Measurements from ENCODE around the gene UTY. TPM values are rescaled to one million over a fixed set of nuclear protein-coding genes. Genes with fewer than 3 reads are reported as not detected.

Gene UTY
- total RNA-seq, 1 experiment from 2014 or later = 5.9 TPM

- TF ChIP-seq ZBTB33 (IDR thresholded peaks at IDR 0.05; ENCODE audit: extremely low read depth, insufficient replicate concordance, low read length) (no peak), RAD21 (IDR thresholded peaks at IDR 0.05; ENCODE audit: low read depth) (no peak), EGR1 (IDR thresholded peaks at IDR 0.05; ENCODE audit: low read depth) (no peak), CTCF (IDR thresholded peaks at IDR 0.05 in 2 of 3, conservative IDR thresholded peaks at IDR 0.05 in 1 of 3; ENCODE audit: borderline replicate concordance in 1 of 3, insufficient read depth in 1 of 3, low read depth in 2 of 3, low read length in 2 of 3) (no peak), CEBPB (IDR thresholded peaks at IDR 0.05; ENCODE audit: low read depth) (no peak), POLR2A (IDR thresholded peaks at IDR 0.05; ENCODE audit: borderline replicate concordance, extremely low read depth, insufficient read depth, insufficient read length) (no peak), SP1 (IDR thresholded peaks at IDR 0.05; ENCODE audit: low read depth) (no peak), SRF (IDR thresholded peaks at IDR 0.05; ENCODE audit: low read depth) (no peak)
These were observed 134.3 kb downstream of the UTY start (continued) for GRCh38 chrY:13345549-13345948.

- BruUV-seq (replicated peaks) = no TSS peak
- ChIA-PET POLR2A (no interaction called here), RAD21 (ENCODE audit: low non-redundant PET in 1 of 2, low total read pairs in 2 of 2, uncharacterized antibody in 2 of 2, unreplicated experiment in 2 of 2) (no interaction called here), CTCF (no interaction called here)
- H3K27me3 ChIP-seq (ENCODE audit: insufficient read depth, low read length) = no peaks in the 10 kb centered on the region
- H3K9me3 ChIP-seq (ENCODE audit: control insufficient read depth in 1 of 2, insufficient read depth in 1 of 2, low read depth in 1 of 2, low read length in 2 of 2) = no peaks in the 10 kb centered on the region
- H4K20me1 ChIP-seq (ENCODE audit: insufficient read depth) = no peaks in the 10 kb centered on the region
- intact Hi-C loops (cut with micrococcal nuclease) = no loop called here
- H3K4me3 ChIP-seq (replicated peaks in 1 of 2; ENCODE audit: low read depth in 1 of 2, low read length in 2 of 2) = no peak overlapping the region
- H3K79me2 ChIP-seq (ENCODE audit: insufficient read depth, low read length) = no peaks in the 10 kb centered on the region
- no peaks in the 10 kb centered on the region for H3K36me3 ChIP-seq (ENCODE audit: control insufficient read depth in 1 of 2, insufficient read depth in 2 of 2, low read length in 2 of 2)
- no peak overlapping the region for H3K9ac ChIP-seq (ENCODE audit: low read length)
- H3K4me2 ChIP-seq (ENCODE audit: low read length) = no peak overlapping the region
- peak in 2 of 3 experiments; percentile 26 to 36; a peak in 2 of 6 replicates for TF ChIP-seq CTCF (IDR thresholded peaks at IDR 0.05 in 2 of 3, conservative IDR thresholded peaks at IDR 0.05 in 1 of 3; ENCODE audit: borderline replicate concordance in 1 of 3, insufficient read depth in 1 of 3, low read depth in 2 of 3, low read length in 2 of 3)
- TF ChIP-seq RAD21 (IDR thresholded peaks at IDR 0.05; ENCODE audit: low read depth) = peak; percentile 10; the same call in 1 of the 2 replicates
- TF ChIP-seq EZH2 (IDR thresholded peaks at IDR 0.05) = no peak
- H3K9me2 ChIP-seq (ENCODE audit: insufficient read depth) = no peaks in the 10 kb centered on the region
- no peaks in the 10 kb centered on the region for H3K4me1 ChIP-seq (ENCODE audit: control insufficient read depth in 1 of 2, insufficient read depth in 2 of 2, low read length in 2 of 2)
- no peak overlapping the region for H2AFZ ChIP-seq (ENCODE audit: low read depth, low read length, poor library complexity, severe bottlenecking)
- peak; percentile 50; the same call in 1 of the 2 replicates for ATAC-seq
- no peak overlapping the region for H3K27ac ChIP-seq (ENCODE audit: low read depth, low read length)
- DNase-seq (ENCODE audit: low read depth, low spot score) = no peak
These were observed 136.4 kb downstream of the UTY start for GRCh38 chrY:13343307-13343946.
